WTC11 (cell line): ENCODE results near the gene STAMBPL1.

Experiments
- CREB1 ChIP-seq: sonication (generic); formaldehyde crosslinking; IDR thresholded peaks from 2 replicates; pipeline ENCODE4 v1.8.0; 2023; ENCODE audit warnings: mild to moderate bottlenecking, missing genetic modification reagents
- ESRRA ChIP-seq: sonication (generic); formaldehyde crosslinking; IDR thresholded peaks from 2 replicates; pipeline ENCODE4 v1.8.1; 2022; ENCODE audit warnings: mild to moderate bottlenecking, missing genetic modification reagents, borderline replicate concordance
- MLX ChIP-seq: sonication (generic); formaldehyde crosslinking; IDR thresholded peaks from 2 replicates; pipeline ENCODE4 v1.8.1; 2023; ENCODE audit warnings: mild to moderate bottlenecking, missing genetic modification reagents, moderate library complexity
- NFATC4 ChIP-seq: fragments of 250-450 bp; sonication (Bioruptor Pico); IDR thresholded peaks from 2 replicates; pipeline ENCODE4 v1.9.0; 2021; ENCODE audit warnings: mild to moderate bottlenecking
- SP1 ChIP-seq: sonication (generic); formaldehyde crosslinking; conservative IDR thresholded peaks from 2 replicates; pipeline ENCODE4 v1.8.1; 2022; ENCODE audit warnings: missing genetic modification reagents
- TCF7 ChIP-seq: sonication (generic); formaldehyde crosslinking; IDR thresholded peaks from 2 replicates; pipeline ENCODE4 v1.8.0; 2022; ENCODE audit warnings: mild to moderate bottlenecking, low read depth, missing genetic modification reagents, moderate library complexity
- TEAD1 ChIP-seq: sonication (generic); formaldehyde crosslinking; IDR thresholded peaks from 2 replicates; pipeline ENCODE4 v1.8.0; 2022; ENCODE audit warnings: mild to moderate bottlenecking, missing genetic modification reagents
- ZSCAN18 ChIP-seq: fragments of 250-450 bp; sonication (Bioruptor Pico); IDR thresholded peaks from 2 replicates; pipeline ENCODE4 v2.1.2; 2022; ENCODE audit warnings: mild to moderate bottlenecking, moderate library complexity
- TF ChIP-seq, protein P1 (sequence below): fragments of 200-600 bp; IDR thresholded peaks from 2 replicates; pipeline ENCODE4 v1.8.0; 2022; ENCODE audit warnings: antibody characterized with exemption
- TF ChIP-seq, protein P2 (sequence below): sonication (generic); formaldehyde crosslinking; conservative IDR thresholded peaks from 2 replicates; pipeline ENCODE4 v1.8.1; 2022; ENCODE audit warnings: mild to moderate bottlenecking, missing genetic modification reagents
- TF ChIP-seq, protein P3 (sequence below): sonication (generic); formaldehyde crosslinking; IDR thresholded peaks from 2 replicates; pipeline ENCODE4 v1.8.1; 2022; ENCODE audit warnings: low read depth, missing genetic modification reagents, borderline replicate concordance
- TF ChIP-seq, protein P4 (sequence below): sonication (generic); formaldehyde crosslinking; IDR thresholded peaks from 2 replicates; pipeline ENCODE4 v1.8.1; 2023; ENCODE audit warnings: mild to moderate bottlenecking, missing genetic modification reagents, borderline replicate concordance
- TF ChIP-seq, protein P5 (sequence below): sonication (generic); formaldehyde crosslinking; IDR thresholded peaks from 2 replicates; pipeline ENCODE4 v1.8.0; 2022; ENCODE audit warnings: mild to moderate bottlenecking, missing genetic modification reagents

- TF ChIP-seq, protein P1, sequence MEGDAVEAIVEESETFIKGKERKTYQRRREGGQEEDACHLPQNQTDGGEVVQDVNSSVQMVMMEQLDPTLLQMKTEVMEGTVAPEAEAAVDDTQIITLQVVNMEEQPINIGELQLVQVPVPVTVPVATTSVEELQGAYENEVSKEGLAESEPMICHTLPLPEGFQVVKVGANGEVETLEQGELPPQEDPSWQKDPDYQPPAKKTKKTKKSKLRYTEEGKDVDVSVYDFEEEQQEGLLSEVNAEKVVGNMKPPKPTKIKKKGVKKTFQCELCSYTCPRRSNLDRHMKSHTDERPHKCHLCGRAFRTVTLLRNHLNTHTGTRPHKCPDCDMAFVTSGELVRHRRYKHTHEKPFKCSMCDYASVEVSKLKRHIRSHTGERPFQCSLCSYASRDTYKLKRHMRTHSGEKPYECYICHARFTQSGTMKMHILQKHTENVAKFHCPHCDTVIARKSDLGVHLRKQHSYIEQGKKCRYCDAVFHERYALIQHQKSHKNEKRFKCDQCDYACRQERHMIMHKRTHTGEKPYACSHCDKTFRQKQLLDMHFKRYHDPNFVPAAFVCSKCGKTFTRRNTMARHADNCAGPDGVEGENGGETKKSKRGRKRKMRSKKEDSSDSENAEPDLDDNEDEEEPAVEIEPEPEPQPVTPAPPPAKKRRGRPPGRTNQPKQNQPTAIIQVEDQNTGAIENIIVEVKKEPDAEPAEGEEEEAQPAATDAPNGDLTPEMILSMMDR, result no peak
- no peak for TF ChIP-seq NFATC4
- no peak for TF ChIP-seq ESRRA
- TF ChIP-seq, protein P2, sequence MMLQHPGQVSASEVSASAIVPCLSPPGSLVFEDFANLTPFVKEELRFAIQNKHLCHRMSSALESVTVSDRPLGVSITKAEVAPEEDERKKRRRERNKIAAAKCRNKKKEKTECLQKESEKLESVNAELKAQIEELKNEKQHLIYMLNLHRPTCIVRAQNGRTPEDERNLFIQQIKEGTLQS (CRISPR knock-in tag), result no peak
- no peak for TF ChIP-seq CREB1 (CRISPR knock-in tag)
- TF ChIP-seq, protein P3, sequence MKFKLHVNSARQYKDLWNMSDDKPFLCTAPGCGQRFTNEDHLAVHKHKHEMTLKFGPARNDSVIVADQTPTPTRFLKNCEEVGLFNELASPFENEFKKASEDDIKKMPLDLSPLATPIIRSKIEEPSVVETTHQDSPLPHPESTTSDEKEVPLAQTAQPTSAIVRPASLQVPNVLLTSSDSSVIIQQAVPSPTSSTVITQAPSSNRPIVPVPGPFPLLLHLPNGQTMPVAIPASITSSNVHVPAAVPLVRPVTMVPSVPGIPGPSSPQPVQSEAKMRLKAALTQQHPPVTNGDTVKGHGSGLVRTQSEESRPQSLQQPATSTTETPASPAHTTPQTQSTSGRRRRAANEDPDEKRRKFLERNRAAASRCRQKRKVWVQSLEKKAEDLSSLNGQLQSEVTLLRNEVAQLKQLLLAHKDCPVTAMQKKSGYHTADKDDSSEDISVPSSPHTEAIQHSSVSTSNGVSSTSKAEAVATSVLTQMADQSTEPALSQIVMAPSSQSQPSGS, result no peak
- no peak for TF ChIP-seq SP1
- no peak for TF ChIP-seq TCF7 (CRISPR knock-in tag)
- TF ChIP-seq, protein P4, sequence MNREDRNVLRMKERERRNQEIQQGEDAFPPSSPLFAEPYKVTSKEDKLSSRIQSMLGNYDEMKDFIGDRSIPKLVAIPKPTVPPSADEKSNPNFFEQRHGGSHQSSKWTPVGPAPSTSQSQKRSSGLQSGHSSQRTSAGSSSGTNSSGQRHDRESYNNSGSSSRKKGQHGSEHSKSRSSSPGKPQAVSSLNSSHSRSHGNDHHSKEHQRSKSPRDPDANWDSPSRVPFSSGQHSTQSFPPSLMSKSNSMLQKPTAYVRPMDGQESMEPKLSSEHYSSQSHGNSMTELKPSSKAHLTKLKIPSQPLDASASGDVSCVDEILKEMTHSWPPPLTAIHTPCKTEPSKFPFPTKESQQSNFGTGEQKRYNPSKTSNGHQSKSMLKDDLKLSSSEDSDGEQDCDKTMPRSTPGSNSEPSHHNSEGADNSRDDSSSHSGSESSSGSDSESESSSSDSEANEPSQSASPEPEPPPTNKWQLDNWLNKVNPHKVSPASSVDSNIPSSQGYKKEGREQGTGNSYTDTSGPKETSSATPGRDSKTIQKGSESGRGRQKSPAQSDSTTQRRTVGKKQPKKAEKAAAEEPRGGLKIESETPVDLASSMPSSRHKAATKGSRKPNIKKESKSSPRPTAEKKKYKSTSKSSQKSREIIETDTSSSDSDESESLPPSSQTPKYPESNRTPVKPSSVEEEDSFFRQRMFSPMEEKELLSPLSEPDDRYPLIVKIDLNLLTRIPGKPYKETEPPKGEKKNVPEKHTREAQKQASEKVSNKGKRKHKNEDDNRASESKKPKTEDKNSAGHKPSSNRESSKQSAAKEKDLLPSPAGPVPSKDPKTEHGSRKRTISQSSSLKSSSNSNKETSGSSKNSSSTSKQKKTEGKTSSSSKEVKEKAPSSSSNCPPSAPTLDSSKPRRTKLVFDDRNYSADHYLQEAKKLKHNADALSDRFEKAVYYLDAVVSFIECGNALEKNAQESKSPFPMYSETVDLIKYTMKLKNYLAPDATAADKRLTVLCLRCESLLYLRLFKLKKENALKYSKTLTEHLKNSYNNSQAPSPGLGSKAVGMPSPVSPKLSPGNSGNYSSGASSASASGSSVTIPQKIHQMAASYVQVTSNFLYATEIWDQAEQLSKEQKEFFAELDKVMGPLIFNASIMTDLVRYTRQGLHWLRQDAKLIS (CRISPR knock-in tag), result no peak
- no peak for TF ChIP-seq ZSCAN18 (CRISPR knock-in tag)
- TF ChIP-seq, protein P5, sequence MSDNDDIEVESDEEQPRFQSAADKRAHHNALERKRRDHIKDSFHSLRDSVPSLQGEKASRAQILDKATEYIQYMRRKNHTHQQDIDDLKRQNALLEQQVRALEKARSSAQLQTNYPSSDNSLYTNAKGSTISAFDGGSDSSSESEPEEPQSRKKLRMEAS (CRISPR knock-in tag), result no peak
- no peak for TF ChIP-seq TEAD1 (CRISPR knock-in tag)
- TF ChIP-seq MLX (CRISPR knock-in tag), result no peak
These were observed 49.3 kb upstream of the STAMBPL1 start for GRCh38 chr10:88830643-88831268.
